Activated B cell treated with CpG ODN at 0.5 μM for 24 hours (primary cell): ENCODE data around the gene BUD13. TPM values are rescaled to one million over a fixed set of nuclear protein-coding genes. Genes with fewer than 3 reads are reported as not detected.
"Not testable (repeated sequence)": the region's sequence is repeated elsewhere in the genome, so short reads cannot be mapped to it uniquely, and the experiment has no call there.

ENCODE experiments used
- ATAC-seq: fragments of 200-7000 bp; cut with Tn5 transposase; one replicate; pipeline ENCODE4 v1.10.0; 2021; ENCODE audit warnings: low read depth, mild to moderate bottlenecking, moderate library complexity
- CTCF ChIA-PET: fragments of 350-600 bp; sonication (Branson Sonifier 250); formaldehyde crosslinking; loops from one replicate; lab custom pipeline; 2021; ENCODE audit warnings: antibody characterized with exemption; lab: Charles Lee
- POLR2A ChIA-PET: fragments of 350-600 bp; sonication (Branson Sonifier 250); formaldehyde crosslinking; loops from one replicate; lab custom pipeline; 2021; ENCODE audit warnings: antibody characterized with exemption; lab: Charles Lee
- DNase-seq: peaks from one replicate; pipeline ENCODE4 v3.0.0; 2022
- H3K27ac Mint-ChIP-seq: one replicate; pipeline ENCODE4 v1.8.0; 2020; ENCODE audit warnings: mixed read lengths
- H3K27me3 Mint-ChIP-seq: one replicate; pipeline ENCODE4 v1.8.0; 2021; ENCODE audit warnings: mixed read lengths
- H3K36me3 Mint-ChIP-seq: one replicate; pipeline ENCODE4 v1.8.0; 2021; ENCODE audit warnings: low read depth, mixed read lengths
- H3K4me1 Mint-ChIP-seq: one replicate; pipeline ENCODE4 v1.8.0; 2021; ENCODE audit warnings: mixed read lengths
- H3K4me3 Mint-ChIP-seq: one replicate; pipeline ENCODE4 v1.8.0; 2020; ENCODE audit warnings: mild to moderate bottlenecking, mixed read lengths
- H3K9me3 Mint-ChIP-seq: one replicate; pipeline ENCODE4 v1.8.0; 2020; ENCODE audit warnings: mixed read lengths
- CTCF ChIP-seq: fragments of 200-600 bp; IDR thresholded peaks from one replicate; pipeline ENCODE4 v1.8.0; 2022; ENCODE audit warnings: antibody characterized with exemption, mild to moderate bottlenecking
- intact Hi-C: fragments of 100-400 bp; cut with micrococcal nuclease; formaldehyde crosslinking; loops from one replicate; pipeline ENCODE4 v1.15.1; 2024
- total RNA-seq: library from RNA; stranded (reverse); gene quantifications from 2 replicates; pipeline ENCODE4 v1.2.3, GENCODE V29; 2022

The BUD13 gene
- total RNA-seq, 1 donor from 2014 or later: 18.8 TPM

GRCh38 chr11:116773203-116774097, 663 bp upstream of the BUD13 start:
- peak overlapping the region; percentile 96 for H3K27ac Mint-ChIP-seq
- POLR2A ChIA-PET: interaction anchor here (0.6 to 7.4 kb wide), 7 partner anchors 11 to 458 kb away, joined by 3 to 52 read pairs (median 5); partner anchors contain the start of genes PAFAH1B2, PCSK7 and ZPR1
- no peak for TF ChIP-seq CTCF
- no peaks in the 10 kb centered on the region for H3K27me3 Mint-ChIP-seq
- DNase-seq (no peak), ATAC-seq (peak; percentile 20)
- intact Hi-C loops: loop anchor here (1.0 to 5.0 kb wide), 7 partner anchors 15 to 554 kb away; partner anchors contain the start of genes CEP164, SIDT2, SIK3 and ZPR1
- no peaks in the 10 kb centered on the region for H3K9me3 Mint-ChIP-seq
- peaks cover 43% of the 10 kb centered on the region for H3K36me3 Mint-ChIP-seq
- peaks cover 37% of the 10 kb centered on the region for H3K4me1 Mint-ChIP-seq
- CTCF ChIA-PET: interaction anchor here (0.6 to 2.1 kb wide), 2 partner anchors 14 to 18 kb away, joined by 3 to 6 read pairs; partner anchors contain the start of gene APOA5
- H3K4me3 Mint-ChIP-seq: peak overlapping the region; percentile 98

- peaks cover 37% of the 10 kb centered on the region for H3K4me1 Mint-ChIP-seq
- TF ChIP-seq CTCF: no peak
- no peaks in the 10 kb centered on the region for H3K27me3 Mint-ChIP-seq
- intact Hi-C loops: loop anchor here (2.0 to 5.0 kb wide), 3 partner anchors 80 to 407 kb away; partner anchors contain the start of genes SIDT2 and SIK3
- peaks cover 31% of the 10 kb centered on the region for H3K36me3 Mint-ChIP-seq
- ChIA-PET CTCF (interaction anchor here (1.2 kb wide), 1 partner anchor 29 kb away, joined by 3 read pairs; no protein-coding TSS in a partner anchor), POLR2A (interaction anchor here (0.9 to 7.4 kb wide), 3 partner anchors 15 to 556 kb away, joined by 3 to 52 read pairs (median 5); partner anchors contain the start of genes CEP164 and ZPR1)
- no peak for DNase-seq
- peak overlapping the region; percentile 96 for H3K27ac Mint-ChIP-seq
- no peaks in the 10 kb centered on the region for H3K9me3 Mint-ChIP-seq
- peak overlapping the region; percentile 98 for H3K4me3 Mint-ChIP-seq
- no peak for ATAC-seq
Measured at GRCh38 chr11:116771935-116772334, 852 bp downstream of the BUD13 start.

GRCh38 chr11:116762132-116762531, 10.7 kb downstream of the BUD13 start:
- no peak for ATAC-seq
- ChIA-PET POLR2A (no interaction called here), CTCF (interaction anchor here (1.4 kb wide), 1 partner anchor 19 kb away, joined by 3 read pairs; no protein-coding TSS in a partner anchor)
- TF ChIP-seq CTCF: no peak
- no peak for DNase-seq
- no peaks in the 10 kb centered on the region for H3K4me1 Mint-ChIP-seq
- no peaks in the 10 kb centered on the region for H3K9me3 Mint-ChIP-seq
- H3K36me3 Mint-ChIP-seq: peaks cover 84% of the 10 kb centered on the region
- intact Hi-C loops: no loop called here
- H3K4me3 Mint-ChIP-seq: no peak overlapping the region
- no peak overlapping the region for H3K27ac Mint-ChIP-seq
- no peaks in the 10 kb centered on the region for H3K27me3 Mint-ChIP-seq

GRCh38 chr11:116756044-116756443, 16.7 kb downstream of the BUD13 start:
- H3K27me3 Mint-ChIP-seq, POLR2A ChIA-PET, H3K9me3 Mint-ChIP-seq, CTCF ChIA-PET, H3K27ac Mint-ChIP-seq, ATAC-seq, H3K4me1 Mint-ChIP-seq, H3K4me3 Mint-ChIP-seq, DNase-seq, intact Hi-C loops: not testable (repeated sequence)
- peaks cover 82% of the 10 kb centered on the region for H3K36me3 Mint-ChIP-seq

GRCh38 chr11:116750070-116750718, 22.6 kb downstream of the BUD13 start:
- no peaks in the 10 kb centered on the region for H3K9me3 Mint-ChIP-seq
- H3K27ac Mint-ChIP-seq: no peak overlapping the region
- intact Hi-C loops: no loop called here
- no peak for TF ChIP-seq CTCF
- H3K4me1 Mint-ChIP-seq: no peaks in the 10 kb centered on the region
- peaks cover 55% of the 10 kb centered on the region for H3K36me3 Mint-ChIP-seq
- H3K4me3 Mint-ChIP-seq: no peak overlapping the region
- ATAC-seq: no peak
- CTCF ChIA-PET: interaction anchor here (1.5 kb wide), 1 partner anchor 15 kb away, joined by 3 read pairs; no protein-coding TSS in a partner anchor
- no peak for DNase-seq
- no peaks in the 10 kb centered on the region for H3K27me3 Mint-ChIP-seq
- POLR2A ChIA-PET: no interaction called here
